ENCODE results near the gene RND2.

- TF ChIP-seq, protein P1, sequence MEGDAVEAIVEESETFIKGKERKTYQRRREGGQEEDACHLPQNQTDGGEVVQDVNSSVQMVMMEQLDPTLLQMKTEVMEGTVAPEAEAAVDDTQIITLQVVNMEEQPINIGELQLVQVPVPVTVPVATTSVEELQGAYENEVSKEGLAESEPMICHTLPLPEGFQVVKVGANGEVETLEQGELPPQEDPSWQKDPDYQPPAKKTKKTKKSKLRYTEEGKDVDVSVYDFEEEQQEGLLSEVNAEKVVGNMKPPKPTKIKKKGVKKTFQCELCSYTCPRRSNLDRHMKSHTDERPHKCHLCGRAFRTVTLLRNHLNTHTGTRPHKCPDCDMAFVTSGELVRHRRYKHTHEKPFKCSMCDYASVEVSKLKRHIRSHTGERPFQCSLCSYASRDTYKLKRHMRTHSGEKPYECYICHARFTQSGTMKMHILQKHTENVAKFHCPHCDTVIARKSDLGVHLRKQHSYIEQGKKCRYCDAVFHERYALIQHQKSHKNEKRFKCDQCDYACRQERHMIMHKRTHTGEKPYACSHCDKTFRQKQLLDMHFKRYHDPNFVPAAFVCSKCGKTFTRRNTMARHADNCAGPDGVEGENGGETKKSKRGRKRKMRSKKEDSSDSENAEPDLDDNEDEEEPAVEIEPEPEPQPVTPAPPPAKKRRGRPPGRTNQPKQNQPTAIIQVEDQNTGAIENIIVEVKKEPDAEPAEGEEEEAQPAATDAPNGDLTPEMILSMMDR (IDR thresholded peaks at IDR 0.05), result no peak
- TF ChIP-seq EP300 (IDR thresholded peaks at IDR 0.05), result no peak
- no peak for TF ChIP-seq POLR2A (IDR thresholded peaks at IDR 0.05)
Measured at GRCh38 chr17:43014020-43014648, 10.9 kb upstream of the RND2 start.

Data from sigmoid colon (tissue), 4 donors.